H9 (cell line): Measurements from ENCODE around the gene MYCN. TPM values are rescaled to one million over a fixed set of nuclear protein-coding genes. Genes with fewer than 3 reads are reported as not detected.

Experiments used
- DNase-seq: peaks from one replicate; pipeline ENCODE4 v3.0.0-alpha.2; 2017
- H2AFZ ChIP-seq: one replicate; pipeline ENCODE4 v1.6.1; 2013; ENCODE audit warnings: mild to moderate bottlenecking, low read length, control low read depth, moderate library complexity
- H2AK5ac ChIP-seq: 2 replicates; pipeline ENCODE4 v1.6.1; 2013; ENCODE audit warnings: low read length, control low read depth, mixed read lengths; ENCODE audit not compliant: insufficient read length
- H2BK120ac ChIP-seq: one replicate; pipeline ENCODE4 v1.6.1; 2013; ENCODE audit warnings: low read depth, mild to moderate bottlenecking, low read length, control low read depth, inconsistent platforms; ENCODE audit not compliant: poor library complexity, severe bottlenecking
- H2BK12ac ChIP-seq: 2 replicates; pipeline ENCODE4 v1.6.1; 2013; ENCODE audit warnings: low read length, control low read depth, mixed read lengths, low read depth; ENCODE audit not compliant: insufficient read length
- H2BK15ac ChIP-seq: 2 replicates; pipeline ENCODE4 v1.6.1; 2013; ENCODE audit warnings: low read depth, low read length, control low read depth
- H2BK20ac ChIP-seq: one replicate; pipeline ENCODE4 v1.6.1; 2013; ENCODE audit warnings: low read depth, mild to moderate bottlenecking, low read length, control low read depth, inconsistent platforms; ENCODE audit not compliant: poor library complexity, severe bottlenecking
- H2BK5ac ChIP-seq: 2 replicates; pipeline ENCODE4 v1.6.1; 2013; ENCODE audit warnings: low read length, control low read depth, mixed read lengths; ENCODE audit not compliant: insufficient read length
- H3K14ac ChIP-seq: 2 replicates; pipeline ENCODE4 v1.6.1; 2013; ENCODE audit warnings: low read length, control low read depth; ENCODE audit not compliant: insufficient read depth
- H3K18ac ChIP-seq: 2 replicates; pipeline ENCODE4 v1.6.1; 2013; ENCODE audit warnings: low read depth, mild to moderate bottlenecking, mixed read lengths, low read length, control low read depth; ENCODE audit not compliant: insufficient read length
- H3K23ac ChIP-seq: 2 replicates; pipeline ENCODE4 v1.6.1; 2013; ENCODE audit warnings: low read length, control low read depth, mixed read lengths, low read depth; ENCODE audit not compliant: insufficient read length
- H3K23me2 ChIP-seq: 2 replicates; pipeline ENCODE4 v1.6.1; 2013; ENCODE audit warnings: low read depth, mild to moderate bottlenecking, mixed read lengths, low read length, control low read depth; ENCODE audit not compliant: insufficient read length, poor library complexity, severe bottlenecking
- H3K27ac ChIP-seq: 2 replicates; pipeline ENCODE4 v1.5.1; 2013; ENCODE audit warnings: low read length, control low read depth, mixed read lengths, low read depth; ENCODE audit not compliant: insufficient read length
- H3K27me3 ChIP-seq: 2 replicates; pipeline ENCODE4 v1.6.1; 2013; ENCODE audit warnings: low read length, control low read depth, inconsistent platforms; ENCODE audit not compliant: insufficient read depth
- H3K4ac ChIP-seq: 2 replicates; pipeline ENCODE4 v1.6.1; 2013; ENCODE audit warnings: low read depth, mild to moderate bottlenecking, control low read depth, inconsistent platforms, low read length, moderate library complexity
- H3K4me1 ChIP-seq: 2 replicates; pipeline ENCODE4 v1.6.1; 2013; ENCODE audit warnings: low read length, control low read depth, inconsistent platforms; ENCODE audit not compliant: insufficient read depth
- H3K4me2 ChIP-seq: 2 replicates; pipeline ENCODE4 v1.6.1; 2013; ENCODE audit warnings: low read length, control low read depth, mixed read lengths; ENCODE audit not compliant: insufficient read length, insufficient read depth
- H3K56ac ChIP-seq: 2 replicates; pipeline ENCODE4 v1.6.1; 2013; ENCODE audit warnings: low read depth, mild to moderate bottlenecking, mixed read lengths, low read length, control low read depth; ENCODE audit not compliant: insufficient read length
- H3K79me1 ChIP-seq: 2 replicates; pipeline ENCODE4 v1.6.1; 2013; ENCODE audit warnings: low read depth, mild to moderate bottlenecking, moderate library complexity, low read length, control low read depth, inconsistent platforms; ENCODE audit not compliant: insufficient read depth, poor library complexity, severe bottlenecking
- H3K79me2 ChIP-seq: 2 replicates; pipeline ENCODE4 v1.6.1; 2013; ENCODE audit warnings: low read length, control low read depth, inconsistent platforms; ENCODE audit not compliant: insufficient read depth
- H3K9ac ChIP-seq: 2 replicates; pipeline ENCODE4 v1.6.1; 2013; ENCODE audit warnings: low read length, control low read depth, mixed read lengths; ENCODE audit not compliant: insufficient read length; ENCODE audit errors: extremely low read depth
- H3K9me3 ChIP-seq: one replicate; pipeline ENCODE4 v1.6.1; 2013; ENCODE audit warnings: low read depth, low read length, inconsistent platforms; ENCODE audit not compliant: control insufficient read depth
- H3T11ph ChIP-seq: one replicate; pipeline ENCODE4 v1.6.1; 2013; ENCODE audit warnings: mild to moderate bottlenecking, low read length, control low read depth, inconsistent platforms
- H4K20me1 ChIP-seq: one replicate; pipeline ENCODE4 v1.6.1; 2013; ENCODE audit not compliant: control insufficient read depth, insufficient read length, insufficient read depth
- H4K5ac ChIP-seq: 2 replicates; pipeline ENCODE4 v1.6.1; 2013; ENCODE audit warnings: low read depth, mild to moderate bottlenecking, mixed read lengths, low read length, control low read depth; ENCODE audit not compliant: insufficient read length
- H4K8ac ChIP-seq: replicated peaks from 2 replicates; pipeline ENCODE4 v1.6.1; 2013; ENCODE audit warnings: low read length, control low read depth, mixed read lengths, low read depth; ENCODE audit not compliant: insufficient read length
- H4K91ac ChIP-seq: 2 replicates; pipeline ENCODE4 v1.6.1; 2013; ENCODE audit warnings: low read depth, mild to moderate bottlenecking, moderate library complexity, mixed read lengths, low read length, control low read depth; ENCODE audit not compliant: insufficient read length
- H3K27ac Mint-ChIP-seq, 3 experiments: 2 replicates in 2 of 3; 3 replicates in 1 of 3; pipeline ENCODE4 v1.8.0; 2020 to 2021; ENCODE audit warnings: mixed read lengths in 3 of 3, mild to moderate bottlenecking in 1 of 3, moderate library complexity in 1 of 3
- H3K27me3 Mint-ChIP-seq: 2 replicates; pipeline ENCODE4 v1.8.0; 2021; ENCODE audit warnings: low read depth, mild to moderate bottlenecking, moderate library complexity, mixed read lengths
- H3K36me3 Mint-ChIP-seq, 3 experiments: 2 replicates in 2 of 3; 3 replicates in 1 of 3; pipeline ENCODE4 v1.8.0; 2020 to 2021; ENCODE audit warnings: low read depth in 3 of 3, mixed read lengths in 3 of 3; ENCODE audit not compliant: insufficient read depth in 1 of 3
- H3K4me1 Mint-ChIP-seq, 2 experiments: 2 replicates each; pipeline ENCODE4 v1.8.0; 2020; ENCODE audit warnings: mixed read lengths in 2 of 2
- H3K4me3 Mint-ChIP-seq, 2 experiments: 2 replicates in 1 of 2; 3 replicates in 1 of 2; pipeline ENCODE4 v1.8.0; 2020 to 2021; ENCODE audit warnings: mild to moderate bottlenecking in 2 of 2, mixed read lengths in 2 of 2, moderate library complexity in 1 of 2
- H3K9me3 Mint-ChIP-seq, 2 experiments: 2 replicates in 1 of 2; 3 replicates in 1 of 2; pipeline ENCODE4 v1.8.0; 2020; ENCODE audit warnings: mild to moderate bottlenecking in 2 of 2, mixed read lengths in 2 of 2, moderate library complexity in 1 of 2
- CTCF ChIP-seq: fragments of 200-600 bp; sonication (generic); conservative IDR thresholded peaks from 3 replicates; pipeline ENCODE4 v1.8.0; 2021; ENCODE audit warnings: antibody characterized with exemption, mild to moderate bottlenecking
- WGBS: extraction: QIAGEN DNeasy Blood & Tissue Kit; methylation state at CpG from one replicate; pipeline ENCODE4 v1.1.7; 2013; ENCODE audit warnings: missing lambda C conversion rate, low lambda C conversion rate, mixed read lengths; ENCODE audit not compliant: insufficient read length; ENCODE audit errors: extremely low coverage; 5-methylcytosine and 5-hydroxymethylcytosine counted together
- total RNA-seq: library from RNA; stranded (reverse); gene quantifications from 2 replicates; pipeline ENCODE4 v1.2.1, GENCODE V29; 2021

MYCN gene
- total RNA-seq, 1 experiment from 2014 or later: 100.0 TPM

GRCh38 chr2:15919716-15920434, 20.5 kb upstream of the MYCN start:
- Histone ChIP-seq H3K56ac (no peak overlapping the region), H2BK120ac (no peak overlapping the region), H3K14ac (no peak overlapping the region), H2BK5ac (no peak overlapping the region), H3K27me3 (no peaks in the 10 kb centered on the region), H3K23ac (no peak overlapping the region), H2AK5ac (no peak overlapping the region), H3K4ac (no peak overlapping the region), H4K91ac (no peak overlapping the region), H4K8ac (no peak overlapping the region), H3K9me3 (no peaks in the 10 kb centered on the region), H3K27ac (no peak overlapping the region), H3K23me2 (no peaks in the 10 kb centered on the region), H3K18ac (no peak overlapping the region), H4K20me1 (no peaks in the 10 kb centered on the region), H2AFZ (no peak overlapping the region), H2BK15ac (no peak overlapping the region), H4K5ac (no peak overlapping the region), H3K9ac (no peak overlapping the region), H3K4me2 (no peak overlapping the region), H3K4me1 (no peaks in the 10 kb centered on the region), H3K79me1 (no peaks in the 10 kb centered on the region), H3K79me2 (no peaks in the 10 kb centered on the region), H2BK12ac (no peak overlapping the region), H2BK20ac (no peak overlapping the region), H3T11ph (no peak overlapping the region)
- H3K27me3 Mint-ChIP-seq: peaks cover 6% of the 10 kb centered on the region
- H3K36me3 Mint-ChIP-seq: no peaks in the 10 kb centered on the region
- no CpG with 5 or more reads among the region's 7 CpGs for WGBS
- H3K27ac Mint-ChIP-seq: no peak overlapping the region
- TF ChIP-seq CTCF: no peak
- peaks cover 9 to 10% of the 10 kb centered on the region in 2 experiments for H3K4me1 Mint-ChIP-seq
- DNase-seq: no peak
- H3K9me3 Mint-ChIP-seq: no peaks in the 10 kb centered on the region
- H3K4me3 Mint-ChIP-seq: no peak overlapping the region
